ENCODE measurements around the gene EIF4ENIF1. TPM values are rescaled to one million over a fixed set of nuclear protein-coding genes. Genes with fewer than 3 reads are reported as not detected.
A peak's percentile ranks its signal among the peaks of the same experiment; 100 is the strongest.

Gene EIF4ENIF1
- total and polyA plus RNA-seq, 9 of the 15 experiments (the other 6 are each of a cell fraction or from before 2014, with no cell fraction given) = 2.5 to 24.9 (median 15.8) TPM

- TF ChIP-seq, protein P1, sequence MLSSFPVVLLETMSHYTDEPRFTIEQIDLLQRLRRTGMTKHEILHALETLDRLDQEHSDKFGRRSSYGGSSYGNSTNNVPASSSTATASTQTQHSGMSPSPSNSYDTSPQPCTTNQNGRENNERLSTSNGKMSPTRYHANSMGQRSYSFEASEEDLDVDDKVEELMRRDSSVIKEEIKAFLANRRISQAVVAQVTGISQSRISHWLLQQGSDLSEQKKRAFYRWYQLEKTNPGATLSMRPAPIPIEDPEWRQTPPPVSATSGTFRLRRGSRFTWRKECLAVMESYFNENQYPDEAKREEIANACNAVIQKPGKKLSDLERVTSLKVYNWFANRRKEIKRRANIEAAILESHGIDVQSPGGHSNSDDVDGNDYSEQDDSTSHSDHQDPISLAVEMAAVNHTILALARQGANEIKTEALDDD (IDR thresholded peaks at IDR 0.05) = no peak
- TF ChIP-seq SPI1 (IDR thresholded peaks at IDR 0.05; ENCODE audit: borderline replicate concordance, low read depth, low read length) (no peak), SRSF3 (IDR thresholded peaks at IDR 0.05; ENCODE audit: insufficient read depth, low read length) (no peak), BHLHE40 (IDR thresholded peaks at IDR 0.05; ENCODE audit: low read length) (peak; percentile 46; the same call in 1 of the 2 replicates), ATF3 (IDR thresholded peaks at IDR 0.05) (no peak), ATF3 (CRISPR knock-in tag; conservative IDR thresholded peaks at IDR 0.05) (no peak), RHOXF2B (CRISPR knock-in tag; conservative IDR thresholded peaks at IDR 0.05) (no peak), MEF2A (IDR thresholded peaks at IDR 0.05; ENCODE audit: control insufficient read depth, low read depth, low read length) (no peak), PRPF4 (IDR thresholded peaks at IDR 0.05; ENCODE audit: insufficient read depth, low read depth, low read length, poor library complexity, severe bottlenecking) (no peak), HIVEP1 (CRISPR knock-in tag; IDR thresholded peaks at IDR 0.05) (no peak), CREBBP (IDR thresholded peaks at IDR 0.05; ENCODE audit: low read depth, low read length) (no peak), ZNF146 (CRISPR knock-in tag; IDR thresholded peaks at IDR 0.05; ENCODE audit: unreplicated experiment) (no peak), MTA1 (IDR thresholded peaks at IDR 0.05; ENCODE audit: borderline replicate concordance) (no peak), MYNN (IDR thresholded peaks at IDR 0.05) (no peak), MYNN (CRISPR knock-in tag; IDR thresholded peaks at IDR 0.05) (no peak), MAX (CRISPR knock-in tag; IDR thresholded peaks at IDR 0.05) (peak; percentile 37; the same call in 1 of the 2 replicates)
- TF ChIP-seq, protein P2, sequence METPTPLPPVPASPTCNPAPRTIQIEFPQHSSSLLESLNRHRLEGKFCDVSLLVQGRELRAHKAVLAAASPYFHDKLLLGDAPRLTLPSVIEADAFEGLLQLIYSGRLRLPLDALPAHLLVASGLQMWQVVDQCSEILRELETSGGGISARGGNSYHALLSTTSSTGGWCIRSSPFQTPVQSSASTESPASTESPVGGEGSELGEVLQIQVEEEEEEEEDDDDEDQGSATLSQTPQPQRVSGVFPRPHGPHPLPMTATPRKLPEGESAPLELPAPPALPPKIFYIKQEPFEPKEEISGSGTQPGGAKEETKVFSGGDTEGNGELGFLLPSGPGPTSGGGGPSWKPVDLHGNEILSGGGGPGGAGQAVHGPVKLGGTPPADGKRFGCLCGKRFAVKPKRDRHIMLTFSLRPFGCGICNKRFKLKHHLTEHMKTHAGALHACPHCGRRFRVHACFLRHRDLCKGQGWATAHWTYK (CRISPR knock-in tag; IDR thresholded peaks at IDR 0.05) = no peak
Measured at GRCh38 chr22:31489632-31490495, at the start of gene EIF4ENIF1 (continued).
